Trophoblast cell (in vitro differentiated cells and primary cell): ENCODE measurements around the gene SLC24A4.

Experiments used
- DNase-seq, 2 donors: peaks; one replicate each; pipeline ENCODE4 v3.0.0-alpha.2; 2016
- H2AFZ ChIP-seq: 2 replicates; pipeline ENCODE4 v1.6.1; 2013; ENCODE audit warnings: low read length, moderate library complexity, mild to moderate bottlenecking; ENCODE audit not compliant: insufficient read depth, poor library complexity
- H2AK5ac ChIP-seq: 2 replicates; pipeline ENCODE4 v1.6.1; 2013; ENCODE audit warnings: mild to moderate bottlenecking, low read length
- H2BK120ac ChIP-seq: 2 replicates; pipeline ENCODE4 v1.6.1; 2013; ENCODE audit warnings: low read length, mild to moderate bottlenecking, moderate library complexity; ENCODE audit not compliant: insufficient read depth, poor library complexity
- H2BK12ac ChIP-seq: 2 replicates; pipeline ENCODE4 v1.6.1; 2013; ENCODE audit warnings: mild to moderate bottlenecking, low read length, moderate library complexity
- H2BK5ac ChIP-seq: 2 replicates; pipeline ENCODE4 v1.6.1; 2013; ENCODE audit warnings: low read length, low read depth, moderate library complexity, mild to moderate bottlenecking; ENCODE audit not compliant: poor library complexity
- H3K14ac ChIP-seq: 2 replicates; pipeline ENCODE4 v1.6.1; 2013; ENCODE audit warnings: mild to moderate bottlenecking, low read length
- H3K18ac ChIP-seq: 2 replicates; pipeline ENCODE4 v1.6.1; 2013; ENCODE audit warnings: mild to moderate bottlenecking, low read length
- H3K23ac ChIP-seq: 2 replicates; pipeline ENCODE4 v1.6.1; 2013; ENCODE audit warnings: low read length
- H3K27ac ChIP-seq: 2 replicates; pipeline ENCODE4 v1.5.1; 2013; ENCODE audit warnings: low read depth, mild to moderate bottlenecking, inconsistent platforms, low read length, moderate library complexity
- H3K27me3 ChIP-seq: 2 replicates; pipeline ENCODE4 v1.6.1; 2013; ENCODE audit warnings: inconsistent platforms, mild to moderate bottlenecking, low read length, moderate library complexity; ENCODE audit not compliant: insufficient read depth
- H3K36me3 ChIP-seq, 2 experiments: 1 replicate in 1 of 2; 2 replicates in 1 of 2; pipeline ENCODE4 v1.6.1; 2013; ENCODE audit warnings: low read length in 2 of 2, mild to moderate bottlenecking in 2 of 2, moderate library complexity in 1 of 2; ENCODE audit not compliant: insufficient read depth in 2 of 2, control insufficient read depth in 1 of 2
- H3K4ac ChIP-seq: 2 replicates; pipeline ENCODE4 v1.6.1; 2013; ENCODE audit warnings: low read depth, mild to moderate bottlenecking, low read length, moderate library complexity
- H3K4me1 ChIP-seq, 2 experiments: 1 replicate in 1 of 2; 2 replicates in 1 of 2; pipeline ENCODE4 v1.6.1; 2013; ENCODE audit warnings: low read length in 2 of 2, mild to moderate bottlenecking in 2 of 2, moderate library complexity in 1 of 2; ENCODE audit not compliant: insufficient read depth in 2 of 2, control insufficient read depth in 1 of 2
- H3K4me2 ChIP-seq: 2 replicates; pipeline ENCODE4 v1.6.1; 2013; ENCODE audit warnings: inconsistent platforms, mild to moderate bottlenecking, low read length, moderate library complexity
- H3K4me3 ChIP-seq: 2 replicates; pipeline ENCODE4 v1.5.1; 2013; ENCODE audit warnings: mild to moderate bottlenecking, low read depth, low read length, inconsistent platforms
- H3K79me1 ChIP-seq: one replicate; pipeline ENCODE4 v1.6.1; 2013; ENCODE audit warnings: low read length
- H3K79me2 ChIP-seq: 2 replicates; pipeline ENCODE4 v1.6.1; 2013; ENCODE audit warnings: low read length, mild to moderate bottlenecking; ENCODE audit not compliant: control insufficient read depth, insufficient read depth, poor library complexity
- H3K9ac ChIP-seq: 2 replicates; pipeline ENCODE4 v1.6.1; 2013; ENCODE audit warnings: mild to moderate bottlenecking, low read length
- H3K9me3 ChIP-seq: 2 replicates; pipeline ENCODE4 v1.6.1; 2013; ENCODE audit warnings: low read depth, mild to moderate bottlenecking, control low read depth, inconsistent platforms, low read length; ENCODE audit not compliant: insufficient read depth
- H4K12ac ChIP-seq: 2 replicates; pipeline ENCODE4 v1.6.1; 2013; ENCODE audit warnings: low read depth, mild to moderate bottlenecking, low read length, moderate library complexity
- H4K8ac ChIP-seq: 2 replicates; pipeline ENCODE4 v1.6.1; 2013; ENCODE audit warnings: low read depth, mild to moderate bottlenecking, low read length, moderate library complexity
- H4K91ac ChIP-seq: one replicate; pipeline ENCODE4 v1.6.1; 2013; ENCODE audit warnings: low read depth, mild to moderate bottlenecking, low read length, moderate library complexity
- WGBS: extraction: QIAGEN DNeasy Blood & Tissue Kit; methylation state at CpG from one replicate; pipeline ENCODE4 v1.1.7; 2013; ENCODE audit warnings: missing lambda C conversion rate; ENCODE audit not compliant: insufficient read length, insufficient coverage; ENCODE audit errors: extremely low coverage; 5-methylcytosine and 5-hydroxymethylcytosine counted together

SLC24A4 gene

GRCh38 chr14:92341791-92342190 is 18.8 kb downstream of the SLC24A4 start:
- H3K79me1 ChIP-seq: no peaks in the 10 kb centered on the region
- no peak overlapping the region for H3K4me3 ChIP-seq
- no peak overlapping the region for H2BK12ac ChIP-seq
- no peak overlapping the region for H4K8ac ChIP-seq
- no peak overlapping the region for H2AFZ ChIP-seq
- H3K4me1 ChIP-seq: no peaks in the 10 kb centered on the region
- H4K91ac ChIP-seq: no peak overlapping the region
- no CpG with 5 or more reads among the region's 6 CpGs for WGBS
- no peak overlapping the region for H4K12ac ChIP-seq
- no peak overlapping the region for H3K23ac ChIP-seq
- DNase-seq: no peak
- no peak overlapping the region for H3K9ac ChIP-seq
- H3K27me3 ChIP-seq: no peaks in the 10 kb centered on the region
- H2AK5ac ChIP-seq: no peak overlapping the region
- H2BK5ac ChIP-seq: no peak overlapping the region
- H3K79me2 ChIP-seq: no peaks in the 10 kb centered on the region
- no peak overlapping the region for H3K18ac ChIP-seq
- no peak overlapping the region for H3K4me2 ChIP-seq
- H3K36me3 ChIP-seq: no peaks in the 10 kb centered on the region
- no peak overlapping the region for H3K27ac ChIP-seq
- no peak overlapping the region for H3K4ac ChIP-seq
- no peaks in the 10 kb centered on the region for H3K9me3 ChIP-seq
- no peak overlapping the region for H3K14ac ChIP-seq
- no peak overlapping the region for H2BK120ac ChIP-seq

- H4K12ac ChIP-seq: no peak overlapping the region
- DNase-seq: no peak
- no peak overlapping the region for H3K9ac ChIP-seq
- no peaks in the 10 kb centered on the region for H3K9me3 ChIP-seq
- no peak overlapping the region for H2BK120ac ChIP-seq
- no peak overlapping the region for H4K8ac ChIP-seq
- H2BK12ac ChIP-seq: no peak overlapping the region
- no peaks in the 10 kb centered on the region for H3K79me2 ChIP-seq
- no peak overlapping the region for H3K4me2 ChIP-seq
- no peak overlapping the region for H2AFZ ChIP-seq
- H3K79me1 ChIP-seq: no peaks in the 10 kb centered on the region
- H3K36me3 ChIP-seq: no peaks in the 10 kb centered on the region
- no peak overlapping the region for H3K4me3 ChIP-seq
- H2BK5ac ChIP-seq: no peak overlapping the region
- H3K14ac ChIP-seq: no peak overlapping the region
- H3K4me1 ChIP-seq: no peaks in the 10 kb centered on the region
- H3K18ac ChIP-seq: no peak overlapping the region
- no peak overlapping the region for H3K4ac ChIP-seq
- H3K27me3 ChIP-seq: no peaks in the 10 kb centered on the region
- no peak overlapping the region for H2AK5ac ChIP-seq
- no CpG with 5 or more reads among the region's 5 CpGs for WGBS
- no peak overlapping the region for H3K27ac ChIP-seq
- no peak overlapping the region for H3K23ac ChIP-seq
- H4K91ac ChIP-seq: no peak overlapping the region
Measured at GRCh38 chr14:92348154-92348553, 25.2 kb downstream of the SLC24A4 start.

GRCh38 chr14:92351750-92352149 is 28.8 kb downstream of the SLC24A4 start:
- no CpG with 5 or more reads among the region's 1 CpG for WGBS
- Histone ChIP-seq H2BK5ac (no peak overlapping the region), H3K23ac (no peak overlapping the region), H3K4me1 (no peaks in the 10 kb centered on the region), H3K4ac (no peak overlapping the region), H3K79me1 (no peaks in the 10 kb centered on the region), H3K27ac (no peak overlapping the region), H3K36me3 (no peaks in the 10 kb centered on the region), H3K79me2 (no peaks in the 10 kb centered on the region), H4K91ac (no peak overlapping the region), H3K27me3 (no peaks in the 10 kb centered on the region), H4K8ac (no peak overlapping the region), H3K4me2 (no peak overlapping the region), H2AK5ac (no peak overlapping the region), H2AFZ (no peak overlapping the region), H3K9me3 (no peaks in the 10 kb centered on the region), H4K12ac (no peak overlapping the region), H3K14ac (no peak overlapping the region), H2BK12ac (no peak overlapping the region), H3K9ac (no peak overlapping the region), H2BK120ac (no peak overlapping the region), H3K18ac (no peak overlapping the region), H3K4me3 (no peak overlapping the region)
- no peak for DNase-seq

GRCh38 chr14:92352158-92352985 is 29.4 kb downstream of the SLC24A4 start:
- Histone ChIP-seq H2AK5ac (no peak overlapping the region), H3K4ac (no peak overlapping the region), H3K18ac (no peak overlapping the region), H3K36me3 (no peaks in the 10 kb centered on the region), H3K27me3 (no peaks in the 10 kb centered on the region), H3K4me3 (no peak overlapping the region), H2BK120ac (no peak overlapping the region), H3K27ac (no peak overlapping the region), H4K12ac (no peak overlapping the region), H2AFZ (no peak overlapping the region), H3K9ac (no peak overlapping the region), H2BK12ac (no peak overlapping the region), H4K8ac (no peak overlapping the region), H3K23ac (no peak overlapping the region), H2BK5ac (no peak overlapping the region), H3K79me1 (no peaks in the 10 kb centered on the region), H3K79me2 (no peaks in the 10 kb centered on the region), H3K4me1 (no peaks in the 10 kb centered on the region), H4K91ac (no peak overlapping the region), H3K14ac (no peak overlapping the region), H3K4me2 (no peak overlapping the region), H3K9me3 (no peaks in the 10 kb centered on the region)
- WGBS: no CpG with 5 or more reads among the region's 9 CpGs
- DNase-seq: peak; percentile 4 to 5
